ENCODE results near the gene TLE6. TPM values are rescaled to one million over a fixed set of nuclear protein-coding genes. Genes with fewer than 3 reads are reported as not detected.

Gene TLE6
- total and polyA plus RNA-seq, 8 donors: 0.97 to 8.5 (median 1.3) TPM

GRCh38 chr19:2997720-2998119 lies 20.4 kb downstream of the TLE6 start:
- FAIRE-seq (no peak), ATAC-seq (no peak), DNase-seq (no peak)
- intact Hi-C loops (cut with DNase I): no loop called here
- Histone ChIP-seq H3K4me3 (no peak overlapping the region), H3K9me3 (no peaks in the 10 kb centered on the region), H3K36me3 (peaks cover 0 to 5% (median 0%) of the 10 kb centered on the region in 3 donors), H3K27ac (no peak overlapping the region), H3K27me3 (no peaks in the 10 kb centered on the region), H3K4me1 (no peaks in the 10 kb centered on the region)
- TF ChIP-seq, protein P1, sequence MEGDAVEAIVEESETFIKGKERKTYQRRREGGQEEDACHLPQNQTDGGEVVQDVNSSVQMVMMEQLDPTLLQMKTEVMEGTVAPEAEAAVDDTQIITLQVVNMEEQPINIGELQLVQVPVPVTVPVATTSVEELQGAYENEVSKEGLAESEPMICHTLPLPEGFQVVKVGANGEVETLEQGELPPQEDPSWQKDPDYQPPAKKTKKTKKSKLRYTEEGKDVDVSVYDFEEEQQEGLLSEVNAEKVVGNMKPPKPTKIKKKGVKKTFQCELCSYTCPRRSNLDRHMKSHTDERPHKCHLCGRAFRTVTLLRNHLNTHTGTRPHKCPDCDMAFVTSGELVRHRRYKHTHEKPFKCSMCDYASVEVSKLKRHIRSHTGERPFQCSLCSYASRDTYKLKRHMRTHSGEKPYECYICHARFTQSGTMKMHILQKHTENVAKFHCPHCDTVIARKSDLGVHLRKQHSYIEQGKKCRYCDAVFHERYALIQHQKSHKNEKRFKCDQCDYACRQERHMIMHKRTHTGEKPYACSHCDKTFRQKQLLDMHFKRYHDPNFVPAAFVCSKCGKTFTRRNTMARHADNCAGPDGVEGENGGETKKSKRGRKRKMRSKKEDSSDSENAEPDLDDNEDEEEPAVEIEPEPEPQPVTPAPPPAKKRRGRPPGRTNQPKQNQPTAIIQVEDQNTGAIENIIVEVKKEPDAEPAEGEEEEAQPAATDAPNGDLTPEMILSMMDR (IDR thresholded peaks at IDR 0.05): no peak
- 88 to 90% methylated on average over 13 of the region's 13 CpGs for WGBS, 2 donors

DNA sequence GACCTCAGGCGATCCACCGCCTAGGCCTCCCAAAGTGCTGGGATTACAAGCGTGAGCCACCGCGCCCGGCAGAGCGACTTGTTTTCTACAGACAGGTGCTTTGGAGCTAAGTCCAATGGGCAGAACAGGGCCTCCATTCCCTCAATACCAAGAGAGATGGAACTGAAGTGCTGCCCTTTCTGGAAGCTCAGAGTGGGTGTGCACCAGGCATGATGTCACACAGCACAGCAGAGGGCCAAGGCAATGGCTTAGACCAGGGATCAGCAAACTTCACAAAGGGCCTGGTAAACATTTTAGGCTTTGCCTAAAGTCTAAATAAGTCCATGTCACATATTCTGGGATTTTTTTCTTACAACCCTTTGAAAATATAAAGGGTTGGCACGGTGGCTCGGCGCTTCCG lies 21.3 kb downstream of the TLE6 start:
- TF ChIP-seq, protein P1 (IDR thresholded peaks at IDR 0.05): no peak
- FAIRE-seq: no peak
- no peak overlapping the region for H3K27ac ChIP-seq
- H3K36me3 ChIP-seq: peaks cover 0 to 6% (median 0%) of the 10 kb centered on the region in 3 donors
- no peak for DNase-seq
- ATAC-seq: no peak
- H3K4me1 ChIP-seq: no peaks in the 10 kb centered on the region
- no peak overlapping the region for H3K4me3 ChIP-seq
- H3K9me3 ChIP-seq: no peaks in the 10 kb centered on the region
- H3K27me3 ChIP-seq: no peaks in the 10 kb centered on the region
- WGBS, 2 donors: 79 to 94% methylated on average over 11 of the region's 11 CpGs
- intact Hi-C loops (cut with DNase I): no loop called here

DNA sequence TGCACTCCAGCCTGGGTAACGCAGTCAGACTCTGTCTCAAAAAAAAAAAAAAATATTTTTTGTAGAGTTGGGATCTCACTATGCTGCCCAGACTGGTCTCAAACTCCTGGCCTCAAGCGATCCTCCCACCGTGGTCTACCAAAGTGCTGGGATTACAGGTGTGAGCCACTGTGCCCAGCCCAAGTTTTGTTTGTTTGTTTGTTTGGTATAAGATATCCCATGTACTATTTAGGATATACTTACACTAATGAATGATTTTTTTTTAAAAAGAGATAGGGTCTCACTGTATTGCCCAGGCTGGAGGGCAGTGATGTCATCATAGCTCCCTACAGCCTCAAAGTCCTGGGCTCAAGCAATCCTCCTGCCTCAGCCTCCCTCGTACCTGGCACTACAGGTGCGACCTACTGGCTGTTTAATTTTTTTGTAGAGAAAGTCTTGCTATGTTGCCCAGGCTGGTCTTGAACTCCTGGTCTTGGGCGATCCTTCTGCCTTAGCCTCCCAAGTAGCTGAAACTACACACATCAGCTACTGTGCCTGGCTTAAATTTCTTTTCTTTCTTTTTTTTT lies 24.0 kb downstream of the TLE6 start:
- no peaks in the 10 kb centered on the region for H3K9me3 ChIP-seq
- H3K27me3 ChIP-seq: no peaks in the 10 kb centered on the region
- H3K4me3 ChIP-seq: no peak overlapping the region
- no peak for FAIRE-seq
- ATAC-seq: no peak
- H3K27ac ChIP-seq: no peak overlapping the region
- 98 to 99% methylated on average over 6 of the region's 6 CpGs for WGBS, 2 donors
- no peak for DNase-seq
- TF ChIP-seq, protein P1 (IDR thresholded peaks at IDR 0.05): no peak
- H3K36me3 ChIP-seq: peaks cover 0 to 12% (median 0%) of the 10 kb centered on the region in 3 donors
- intact Hi-C loops (cut with DNase I): no loop called here
- no peaks in the 10 kb centered on the region for H3K4me1 ChIP-seq

GRCh38 chr19:3003046-3003445 lies 25.7 kb downstream of the TLE6 start:
- H3K27ac ChIP-seq: no peak overlapping the region
- FAIRE-seq (no peak), ATAC-seq (no peak), DNase-seq (no peak)
- no peak overlapping the region for H3K4me3 ChIP-seq
- intact Hi-C loops (cut with DNase I): no loop called here
- no peaks in the 10 kb centered on the region for H3K4me1 ChIP-seq
- H3K27me3 ChIP-seq: no peaks in the 10 kb centered on the region
- H3K36me3 ChIP-seq: peaks cover 0 to 12% (median 0%) of the 10 kb centered on the region in 3 donors
- TF ChIP-seq, protein P1 (IDR thresholded peaks at IDR 0.05): no peak
- WGBS, 2 donors: 92% methylated on average over 7 of the region's 7 CpGs
- H3K9me3 ChIP-seq: no peaks in the 10 kb centered on the region

- WGBS, 2 donors: 84 to 100% methylated on average over 4 of the region's 4 CpGs
- no peak for FAIRE-seq
Measured at GRCh38 chr19:3004522-3004921, 27.2 kb downstream of the TLE6 start.

More at GRCh38 chr19:3004522-3004921, 27.2 kb downstream of the TLE6 start:
- Histone ChIP-seq H3K4me3 (no peak overlapping the region), H3K27me3 (no peaks in the 10 kb centered on the region), H3K4me1 (no peaks in the 10 kb centered on the region), H3K36me3 (peaks cover 0 to 15% (median 7%) of the 10 kb centered on the region in 3 donors), H3K9me3 (no peaks in the 10 kb centered on the region), H3K27ac (no peak overlapping the region)
- intact Hi-C loops (cut with DNase I): no loop called here
- DNase-seq: no peak
- no peak for ATAC-seq
- TF ChIP-seq, protein P1 (IDR thresholded peaks at IDR 0.05): no peak
